GM18861 (cell line): Measurements from ENCODE around the gene CLEC4D.
"Not testable (repeated sequence)": the region's sequence is repeated elsewhere in the genome, so short reads cannot be mapped to it uniquely, and the experiment has no call there.

Experiments used
- ATAC-seq: cut with Tn5 transposase; IDR thresholded peaks from one replicate; pipeline ENCODE4 v1.9.1; 2021; ENCODE audit not compliant: unreplicated experiment

Gene CLEC4D

DNA sequence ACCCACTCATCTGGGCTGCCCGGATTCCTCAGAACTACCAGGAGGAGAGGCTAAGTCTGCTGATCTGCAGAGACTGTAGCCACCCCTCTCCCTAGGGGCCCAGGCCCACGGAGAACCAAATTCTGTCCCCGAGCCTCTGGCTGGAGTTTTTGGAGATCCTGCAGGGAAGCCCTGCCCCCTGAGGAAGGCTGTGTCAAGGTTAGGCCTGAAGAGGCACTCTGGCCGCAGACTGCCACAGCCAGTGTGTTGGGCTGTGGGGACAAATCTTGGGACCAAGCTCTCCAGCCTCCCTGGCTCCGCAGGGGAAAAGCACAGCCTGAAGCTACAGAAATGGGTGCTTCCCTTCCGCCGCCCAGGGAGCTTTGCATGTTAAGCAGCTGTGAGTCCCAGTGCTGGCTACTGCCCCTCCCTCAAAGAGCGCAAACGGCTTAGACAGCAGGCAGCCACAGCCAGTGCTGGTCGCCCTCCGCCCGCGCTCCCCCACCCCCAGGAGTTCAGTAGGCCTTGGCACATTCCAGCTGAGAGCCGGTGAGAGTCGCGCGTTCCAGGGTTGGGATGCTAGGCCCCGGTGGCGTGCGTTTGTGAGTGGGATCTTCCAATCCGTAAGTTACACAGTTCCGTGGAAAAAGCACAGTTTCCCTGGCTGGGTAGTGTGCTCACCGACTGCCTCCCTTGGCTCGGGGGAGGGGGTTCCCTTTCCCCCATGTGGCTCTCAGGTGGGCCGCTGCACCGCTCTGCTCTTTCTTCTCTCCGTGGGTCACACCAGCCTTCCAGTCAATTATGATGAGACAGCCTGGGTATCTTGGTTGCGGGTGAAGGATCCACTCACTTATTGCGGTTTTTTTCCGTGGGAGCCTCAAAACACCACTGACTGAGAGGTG lies 14.2 kb downstream of the CLEC4D start:
- no peak for ATAC-seq

- no peak for ATAC-seq
Measured at GRCh38 chr12:8532045-8532444, 18.7 kb downstream of the CLEC4D start.

DNA sequence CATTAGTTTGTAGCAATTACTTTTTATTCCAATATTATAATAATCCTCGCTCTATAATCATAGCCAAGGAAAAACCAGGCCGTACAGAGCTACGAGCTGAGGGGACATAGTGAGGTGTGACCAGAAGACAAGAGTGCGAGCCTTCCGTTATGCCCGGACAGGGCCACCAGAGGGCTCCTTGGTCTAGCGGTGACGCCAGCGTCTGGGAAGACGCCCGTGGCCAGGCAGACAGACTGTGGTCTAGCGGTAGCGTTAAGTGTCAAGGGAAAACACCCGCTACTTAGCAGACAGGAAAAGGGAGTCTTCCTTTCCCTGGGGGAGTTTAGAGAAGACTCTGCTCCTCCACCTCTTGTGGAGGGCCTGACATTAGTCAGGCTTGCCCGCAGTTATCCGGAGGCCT lies 24.5 kb downstream of the CLEC4D start:
- ATAC-seq: not testable (repeated sequence)

DNA sequence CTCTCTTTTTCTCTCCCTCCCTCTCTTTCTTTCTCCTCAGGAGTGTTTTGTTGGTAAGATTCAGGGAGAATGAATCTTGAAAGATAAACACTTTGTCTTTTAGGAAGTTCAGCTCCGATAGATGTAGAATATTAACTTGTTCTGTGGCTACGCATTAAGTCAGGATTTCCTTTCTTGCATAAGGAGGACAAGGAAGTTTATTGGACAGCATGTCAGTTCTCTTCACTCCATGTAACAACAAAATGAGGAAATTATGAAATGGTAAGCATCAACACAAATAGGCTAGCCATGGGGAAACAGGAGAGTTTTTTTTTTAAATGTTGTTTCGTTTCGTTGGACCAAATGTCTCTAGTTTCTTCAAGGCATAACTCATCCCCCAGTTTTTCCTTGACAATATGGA lies 27.5 kb downstream of the CLEC4D start, which contains the start of gene CLEC4E:
Gene CLEC4E, minus strand, starts transcription at position 75 of the 400 bp plus-strand sequence. CDS start 108 bp downstream, outside the sequence.
- not testable (repeated sequence) for ATAC-seq

DNA sequence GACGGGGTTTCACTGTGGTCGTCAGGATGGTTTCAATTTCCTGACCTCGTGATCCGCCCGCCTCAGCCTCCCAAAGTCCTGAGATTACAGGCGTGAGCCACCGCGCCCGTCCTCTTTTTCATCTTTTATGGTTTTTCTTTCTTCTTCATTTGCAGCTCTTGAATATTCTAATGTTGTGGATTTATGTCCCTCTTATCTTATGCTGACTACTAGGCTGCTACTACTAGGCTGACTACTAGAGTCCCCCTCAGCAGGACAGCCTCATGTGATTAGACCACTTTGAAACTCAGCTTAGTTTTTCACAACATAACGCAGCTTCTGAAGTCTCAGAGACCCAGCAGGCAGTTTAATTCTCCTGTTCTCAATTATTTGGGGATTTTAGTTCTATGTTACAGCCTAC lies 28.3 kb downstream of the CLEC4D start:
- ATAC-seq: no peak

DNA sequence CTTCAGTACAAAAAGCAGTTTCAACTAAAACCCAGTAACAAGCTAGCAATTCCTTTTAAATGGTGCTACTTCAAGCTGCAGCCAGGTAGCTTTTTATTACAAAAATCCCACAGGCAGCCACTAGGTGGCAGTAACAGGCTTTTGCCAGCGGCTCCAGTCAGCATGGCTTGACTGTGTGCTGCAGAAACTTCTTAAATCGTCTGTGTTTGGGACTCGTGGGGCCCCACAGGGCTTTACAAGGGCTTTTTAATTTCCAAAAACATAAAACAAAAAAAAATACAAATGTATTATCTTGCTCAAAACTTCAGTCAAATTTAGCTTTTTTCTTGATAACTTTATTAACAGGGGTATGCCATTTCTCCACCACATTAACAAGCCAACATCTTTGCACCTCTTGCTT lies 31.0 kb downstream of the CLEC4D start:
- ATAC-seq: peak; percentile 76

DNA sequence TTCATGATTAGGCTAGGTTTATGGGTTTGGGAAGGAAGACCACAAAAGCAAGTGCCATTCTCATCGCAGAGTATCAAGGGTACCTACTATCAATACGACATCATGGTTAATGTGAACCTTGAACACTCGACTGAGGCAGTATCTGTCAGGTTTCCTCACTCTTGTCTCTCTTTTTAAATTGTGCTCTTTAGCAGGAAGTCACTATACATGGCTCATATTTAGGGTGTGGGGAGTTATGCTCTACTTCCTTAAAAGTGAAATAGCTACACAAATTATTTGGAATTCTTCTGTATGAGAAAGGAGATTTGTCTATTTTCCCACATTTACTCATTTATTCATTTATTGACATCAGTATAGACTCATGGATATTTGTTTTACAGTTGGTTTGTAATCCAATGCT lies 33.3 kb downstream of the CLEC4D start:
- ATAC-seq: no peak

GRCh38 chr12:8547645-8548044 lies 34.3 kb downstream of the CLEC4D start:
- ATAC-seq: no peak

DNA sequence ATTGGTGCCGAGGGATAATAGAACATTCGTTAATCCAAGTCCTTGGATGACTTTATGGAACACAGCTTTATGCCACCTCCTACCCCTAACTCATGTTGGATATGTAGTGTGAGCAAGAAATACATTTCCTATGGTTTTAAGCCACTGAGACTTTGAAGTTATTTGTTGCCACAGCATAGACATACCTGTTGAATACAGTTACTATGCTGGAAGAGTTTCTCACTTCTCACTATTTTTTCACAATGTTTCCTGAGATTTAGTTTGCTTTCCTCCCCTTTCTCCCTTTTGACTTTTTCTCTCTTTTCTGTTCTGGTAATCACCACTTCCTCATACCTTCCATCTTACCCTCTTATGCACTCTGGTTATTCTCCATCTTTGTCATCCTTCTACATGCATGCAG lies 34.9 kb downstream of the CLEC4D start:
- no peak for ATAC-seq

- ATAC-seq: no peak
Measured at GRCh38 chr12:8549381-8549780, 36.1 kb downstream of the CLEC4D start.

- no peak for ATAC-seq
Measured at GRCh38 chr12:8553088-8553627, 39.9 kb downstream of the CLEC4D start.

DNA sequence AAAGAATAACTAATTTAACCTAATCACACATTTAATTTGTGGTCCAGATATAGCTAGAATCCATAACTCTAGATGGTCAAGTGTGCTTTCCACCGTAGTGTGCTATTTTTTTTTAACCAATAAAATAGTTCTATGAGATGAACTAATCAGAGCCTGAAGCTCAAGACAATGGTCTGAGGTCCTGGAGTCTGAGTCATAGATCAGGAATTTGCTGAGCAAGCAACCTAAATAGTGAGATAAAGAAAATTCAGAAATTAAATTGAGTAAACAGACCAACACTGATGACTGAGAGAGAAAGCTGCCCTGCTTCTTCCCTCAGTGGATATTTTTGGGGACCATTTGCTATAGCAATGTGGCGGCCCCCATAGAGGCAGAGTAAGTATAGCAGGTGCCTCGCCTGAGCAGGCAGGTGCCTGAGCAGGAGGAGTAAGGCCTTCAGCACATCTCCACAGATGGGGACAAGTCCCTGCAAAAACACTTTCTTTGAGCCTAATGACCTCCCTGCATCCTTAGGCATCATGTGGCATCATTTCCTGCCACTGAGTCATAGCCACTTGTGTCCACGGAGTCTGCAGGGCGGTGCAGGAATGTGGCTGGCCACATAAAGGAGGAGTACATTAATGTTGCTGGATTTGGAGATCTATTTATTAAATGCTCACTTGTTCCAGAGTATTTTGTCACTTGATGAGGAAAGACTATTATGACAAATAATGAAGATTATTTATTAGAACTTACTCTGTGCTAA lies 41.3 kb downstream of the CLEC4D start:
- no peak for ATAC-seq

GRCh38 chr12:8556531-8557097 lies 43.3 kb downstream of the CLEC4D start:
- ATAC-seq: no peak

DNA sequence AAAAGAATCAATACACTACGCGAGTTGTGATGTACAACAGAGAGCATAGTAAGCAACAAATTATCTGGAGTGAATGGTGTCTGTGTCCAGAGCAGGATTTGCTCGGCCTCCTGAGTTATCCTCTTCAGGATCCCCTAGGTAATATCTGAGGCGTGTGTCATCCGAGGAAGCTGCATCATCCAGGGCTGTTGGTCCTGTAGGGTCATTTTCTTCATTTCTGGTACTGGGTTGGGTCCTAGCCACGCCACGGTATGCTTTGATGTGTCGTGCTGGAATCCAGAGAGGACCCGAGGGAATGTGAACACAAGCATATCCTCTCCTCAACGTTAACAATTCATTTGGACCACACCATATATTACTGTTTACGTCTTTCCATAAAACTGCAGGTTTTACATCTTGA lies 46.4 kb downstream of the CLEC4D start:
- ATAC-seq: no peak

DNA sequence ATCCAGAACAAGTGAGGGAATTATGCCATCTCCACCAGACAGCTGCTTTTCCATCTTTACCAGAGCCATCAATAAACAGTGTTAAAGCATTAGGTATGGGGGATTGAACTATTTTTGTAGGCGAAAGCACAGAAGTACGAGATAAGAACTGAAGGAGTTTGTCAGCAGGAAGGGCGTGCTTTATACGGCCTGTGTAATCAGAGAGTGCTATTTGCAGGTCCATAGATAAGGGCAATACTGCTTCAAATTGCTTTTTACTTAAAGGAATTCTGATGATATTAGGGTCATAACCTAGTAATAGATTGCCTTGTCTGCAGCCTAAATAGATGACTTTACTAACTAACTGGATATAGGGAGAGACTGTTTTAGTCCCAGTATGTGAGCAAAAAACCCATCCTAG lies 47.7 kb downstream of the CLEC4D start:
- no peak for ATAC-seq

DNA sequence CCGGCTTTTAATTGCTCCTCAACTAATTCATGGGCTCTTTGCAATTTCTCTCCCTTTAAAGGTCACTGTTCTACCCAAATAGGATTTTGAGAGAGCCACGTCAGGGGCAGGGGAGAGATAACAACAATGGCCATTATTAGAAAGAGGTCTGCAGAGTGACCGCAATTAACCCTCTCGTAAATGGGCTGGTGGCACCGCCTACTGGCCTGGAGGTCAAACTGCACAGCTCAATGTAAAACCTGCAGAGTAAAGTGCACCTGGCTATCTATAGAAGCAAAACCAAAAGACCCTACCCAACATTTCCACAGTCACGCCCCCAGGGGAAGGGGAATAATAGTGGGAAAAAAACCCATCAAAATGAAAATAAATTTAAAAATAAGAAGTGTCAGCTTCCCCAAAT lies 49.0 kb downstream of the CLEC4D start:
- ATAC-seq: no peak

DNA sequence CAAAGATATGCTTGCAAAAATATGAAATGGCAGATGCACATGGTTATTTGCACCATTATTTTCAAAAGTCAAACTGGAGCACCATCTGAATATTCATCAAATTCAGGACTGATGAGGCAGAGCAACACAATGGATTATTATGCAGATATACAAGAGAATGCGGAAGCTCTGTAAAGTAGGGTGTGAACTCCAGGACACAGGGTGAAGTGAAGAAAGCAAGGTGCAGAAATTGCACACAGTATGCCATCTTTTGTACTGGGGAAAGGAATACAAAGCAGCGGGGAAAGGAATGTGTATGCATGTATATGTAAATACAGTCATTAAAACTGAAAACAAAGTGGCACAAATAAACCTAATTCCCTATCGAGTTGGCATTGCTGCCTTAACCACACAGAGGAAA lies 50.1 kb downstream of the CLEC4D start:
- ATAC-seq: no peak

DNA sequence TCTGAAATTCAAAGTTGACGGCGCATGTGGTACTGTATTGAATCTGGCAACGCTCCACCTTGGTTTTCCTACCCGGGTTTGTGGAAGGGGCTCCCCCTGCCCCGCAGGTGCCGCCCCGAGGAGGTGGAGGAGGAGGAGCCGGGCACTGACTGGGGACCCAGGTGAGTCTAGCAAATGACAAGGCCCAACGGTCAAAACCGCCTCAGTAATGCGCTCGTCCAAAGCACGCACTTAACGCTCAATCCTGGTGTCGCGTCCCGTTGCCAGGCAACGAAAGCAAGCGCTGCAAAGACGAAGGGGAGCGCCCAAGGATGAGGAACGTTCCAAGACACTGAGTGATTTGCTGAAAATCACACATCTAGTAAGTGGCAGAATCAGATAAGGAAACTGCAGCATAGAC lies 51.4 kb downstream of the CLEC4D start:
- no peak for ATAC-seq

- not testable (repeated sequence) for ATAC-seq
Measured at GRCh38 chr12:8566052-8566451, 52.7 kb downstream of the CLEC4D start.

GRCh38 chr12:8566525-8566924 lies 53.2 kb downstream of the CLEC4D start:
- ATAC-seq: no peak
